Activated CD4-positive, alpha-beta T cell treated with anti-CD3 and anti-CD28 coated beads, Interleukin-2, Interleukin-6, amounts not matched to agents 100 ng/mL and 50 ng/mL, durations not matched to agents 16 hours and 8 hours (primary cell): ENCODE data around the gene MOK.

Experiments used
- DNase-seq: peaks from one replicate; pipeline ENCODE4 v3.0.0-alpha.2; 2020

The MOK gene

DNA sequence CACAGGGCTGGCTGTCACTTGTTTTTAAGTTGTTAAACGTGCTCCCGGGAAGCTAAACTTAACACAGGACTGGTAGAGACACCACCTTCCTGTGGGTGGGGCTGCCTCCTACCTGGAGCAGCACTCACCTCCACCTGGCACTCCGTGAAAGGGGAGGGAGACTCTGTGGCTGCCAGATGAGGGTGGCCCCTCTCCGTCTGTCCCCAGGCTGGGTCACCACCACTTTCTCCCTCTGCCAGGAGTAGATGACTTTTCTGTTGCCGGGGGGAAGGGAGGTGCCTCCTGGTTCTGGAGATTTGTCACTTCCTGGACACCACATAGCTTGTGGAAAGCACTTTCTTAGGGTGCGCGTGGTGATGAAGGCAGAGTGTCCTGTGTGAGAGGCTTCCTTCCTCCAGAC lies 83.9 kb downstream of the MOK start:
- DNase-seq: peak; percentile 47

DNA sequence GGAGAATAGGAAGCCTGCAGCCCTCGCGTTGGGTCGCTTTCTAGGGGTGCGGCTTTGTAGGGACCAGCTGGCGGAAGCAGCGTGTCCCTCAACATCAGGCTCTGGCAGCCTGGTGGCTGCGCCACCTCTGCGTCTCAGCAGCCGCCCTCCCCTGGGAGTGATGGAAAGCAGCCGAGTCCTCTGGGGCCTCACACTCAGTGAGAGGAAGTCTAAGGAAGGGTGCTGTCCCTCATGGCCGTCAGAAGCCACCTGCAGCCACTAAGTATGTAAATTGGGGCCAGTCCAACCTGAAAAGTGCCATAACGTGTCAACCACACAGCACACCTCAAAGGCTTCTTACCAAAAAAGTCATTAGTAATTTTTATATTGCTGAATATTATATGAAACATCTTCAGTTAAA lies 84.9 kb downstream of the MOK start:
- peak; percentile 9 for DNase-seq

DNA sequence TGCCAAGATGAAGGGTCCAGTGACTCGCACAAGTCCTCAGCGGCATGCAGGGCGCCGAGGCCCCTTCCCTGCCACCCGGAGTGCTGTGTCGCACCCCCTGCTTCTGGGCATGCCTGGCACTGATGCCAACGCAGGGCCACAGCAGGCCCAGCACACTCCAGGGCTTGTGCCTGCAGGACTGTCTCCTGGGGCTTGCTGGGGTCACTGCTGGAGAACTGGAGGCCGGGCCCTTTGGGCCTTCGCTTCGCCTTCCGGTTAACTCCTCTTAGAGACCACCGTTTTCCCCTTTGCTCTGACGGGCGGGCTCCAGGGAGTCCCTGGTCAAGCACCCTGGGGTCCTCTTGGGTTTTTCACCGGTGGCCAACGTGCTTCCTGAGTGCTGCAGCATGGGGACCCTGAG lies 85.6 kb downstream of the MOK start:
- no peak for DNase-seq

DNA sequence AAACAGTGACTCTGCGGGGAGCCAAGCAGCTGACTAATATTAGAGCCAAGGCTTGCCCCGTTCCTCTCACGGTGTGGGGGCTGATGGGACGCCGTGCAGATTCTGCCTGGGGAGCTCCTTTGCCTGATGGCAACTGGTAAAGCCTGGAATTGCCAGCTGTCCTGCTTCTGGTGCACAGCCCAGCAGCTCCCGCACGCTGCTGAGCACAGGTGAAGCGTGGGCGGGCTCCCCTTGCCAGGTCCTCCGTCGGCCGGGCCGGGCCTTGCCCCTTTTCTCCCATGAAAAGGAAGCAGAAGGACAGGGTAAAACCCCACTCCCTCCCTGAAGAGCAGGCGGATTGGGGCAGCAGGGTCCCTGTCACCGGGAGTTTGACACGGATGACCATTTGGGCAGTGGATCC lies 86.3 kb downstream of the MOK start:
- no peak for DNase-seq

DNA sequence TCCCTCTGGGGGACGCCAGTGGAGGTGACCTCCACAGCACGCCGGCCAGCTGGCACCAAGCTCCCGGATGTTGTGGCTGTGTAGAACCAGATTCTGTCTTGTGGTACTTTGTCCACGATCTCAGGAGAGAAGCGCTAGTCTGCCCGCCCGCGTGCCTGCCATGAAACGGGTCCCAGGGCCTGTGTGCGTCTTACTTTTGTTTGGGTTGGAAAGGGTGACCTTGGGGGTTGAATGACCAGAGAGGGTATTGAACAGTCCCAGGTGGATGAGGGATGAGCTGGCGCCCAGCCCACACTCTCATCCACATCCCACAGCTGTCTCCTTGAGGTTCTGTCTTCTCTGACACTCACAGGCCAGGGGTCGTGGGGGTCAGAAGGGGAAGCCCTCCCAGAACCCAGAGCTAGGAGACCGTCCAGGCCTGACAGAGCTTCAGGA lies 87.0 kb downstream of the MOK start:
- DNase-seq: no peak

GRCh38 chr14:102217399-102217798 lies 87.6 kb downstream of the MOK start:
- no peak for DNase-seq

DNA sequence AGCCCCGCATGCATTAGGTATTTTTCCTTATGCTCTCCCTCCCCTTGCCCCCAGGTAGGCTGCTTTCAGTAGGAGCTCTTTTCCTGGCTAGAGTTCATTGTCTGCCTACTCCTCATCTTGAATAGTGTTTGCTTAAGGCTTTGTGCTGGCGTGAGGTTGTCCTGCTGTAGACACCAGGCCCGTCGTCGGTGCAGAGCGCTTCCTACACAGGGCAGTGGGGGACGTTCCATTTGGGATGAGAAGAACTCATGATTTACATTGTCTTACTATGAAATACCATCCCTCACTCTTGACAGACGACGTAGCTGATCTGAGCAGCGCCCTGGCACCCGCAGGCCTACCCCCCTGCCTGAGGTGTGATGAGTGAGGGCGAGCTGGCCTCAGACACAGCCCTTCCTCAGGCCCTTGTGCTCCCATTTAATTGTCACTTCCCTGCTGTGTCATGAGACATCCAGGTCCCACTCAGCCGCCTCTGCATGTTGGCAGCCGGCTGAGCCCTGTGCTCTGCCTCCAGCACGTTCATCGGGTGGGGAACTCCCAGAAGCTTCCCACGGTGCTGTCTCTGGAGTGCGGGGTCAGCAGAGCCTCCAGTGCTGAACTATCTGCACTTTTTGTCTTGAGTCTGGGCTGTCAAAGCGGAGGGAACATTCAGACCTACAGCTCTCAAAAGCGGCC lies 89.3 kb downstream of the MOK start:
- no peak for DNase-seq

- no peak for DNase-seq
Measured at GRCh38 chr14:102215071-102215470, 89.9 kb downstream of the MOK start.

DNA sequence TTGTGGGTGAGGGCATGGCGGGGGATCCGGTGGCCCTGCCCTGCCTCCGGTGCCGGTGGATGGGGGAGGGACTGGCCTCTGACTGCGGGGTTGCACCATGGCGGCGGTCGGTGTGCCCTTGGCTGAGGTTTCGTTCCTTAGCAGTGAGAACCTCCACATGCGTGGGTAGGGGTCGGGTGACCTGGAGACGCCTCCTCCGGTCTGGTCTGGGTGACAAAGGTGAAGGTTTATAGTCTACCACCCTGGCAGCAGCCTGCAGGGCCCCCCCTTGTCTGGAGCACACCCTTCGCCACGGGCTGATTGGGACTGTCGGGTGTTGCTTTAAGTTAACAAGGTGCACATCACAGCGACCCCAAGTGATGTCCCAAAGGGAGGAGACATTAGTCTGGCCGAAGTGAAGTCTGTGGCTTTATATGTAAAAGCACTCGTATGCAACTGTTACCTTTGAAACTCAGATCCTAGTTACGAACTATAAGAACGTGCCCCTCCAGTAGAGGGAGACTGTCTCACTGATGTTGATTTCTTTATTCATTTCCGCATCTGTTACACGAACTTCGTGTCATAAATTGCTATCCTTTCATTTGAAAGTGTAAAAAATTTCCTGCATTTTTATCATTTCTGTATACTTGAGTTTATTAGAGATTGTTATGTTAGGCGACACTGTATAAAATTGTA lies 90.8 kb downstream of the MOK start:
- no peak for DNase-seq

- no peak for DNase-seq
Measured at GRCh38 chr14:102213470-102213869, 91.5 kb downstream of the MOK start.

DNA sequence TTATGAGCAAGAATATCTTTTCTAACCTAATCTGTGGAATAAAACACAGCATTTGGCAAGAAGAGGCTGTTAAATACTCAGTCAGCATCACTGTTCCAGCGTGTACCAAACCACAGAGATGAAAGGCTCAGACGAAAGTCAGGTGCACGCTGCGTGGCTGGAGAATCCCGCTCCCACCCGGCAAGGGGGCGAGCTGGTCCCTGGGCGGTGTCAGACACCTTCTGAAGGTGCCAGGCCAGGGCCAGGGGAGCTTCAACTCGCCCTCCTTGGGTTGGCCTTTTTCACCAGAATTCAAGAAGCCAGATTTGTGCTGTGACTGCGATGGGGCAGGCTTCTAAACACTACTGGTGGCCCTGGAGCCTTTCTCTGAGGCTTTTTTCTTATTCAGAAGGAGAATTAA lies 92.1 kb downstream of the MOK start:
- DNase-seq: no peak

DNA sequence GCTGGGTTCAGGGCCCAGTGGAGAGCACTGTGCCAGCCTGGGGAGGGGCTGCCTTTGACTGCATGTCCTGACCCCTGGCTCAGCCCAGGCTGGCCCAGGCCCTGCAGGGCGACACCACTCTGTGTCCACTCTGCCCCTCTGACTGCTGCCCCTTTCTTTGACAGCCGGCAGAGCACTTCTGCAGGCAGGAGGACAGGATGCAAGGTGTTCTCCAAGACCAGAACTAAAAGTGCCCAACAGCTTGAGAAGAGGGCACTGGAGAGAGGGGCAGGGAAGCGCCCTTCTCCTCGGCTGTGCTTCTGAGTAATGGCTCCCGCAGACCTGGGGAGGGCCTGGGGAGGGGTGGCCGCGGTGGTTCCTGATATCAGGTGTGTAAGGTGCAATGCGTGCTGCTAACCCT lies 92.6 kb downstream of the MOK start:
- DNase-seq: no peak

- no peak for DNase-seq
Measured at GRCh38 chr14:102211240-102211639, 93.7 kb downstream of the MOK start.

DNA sequence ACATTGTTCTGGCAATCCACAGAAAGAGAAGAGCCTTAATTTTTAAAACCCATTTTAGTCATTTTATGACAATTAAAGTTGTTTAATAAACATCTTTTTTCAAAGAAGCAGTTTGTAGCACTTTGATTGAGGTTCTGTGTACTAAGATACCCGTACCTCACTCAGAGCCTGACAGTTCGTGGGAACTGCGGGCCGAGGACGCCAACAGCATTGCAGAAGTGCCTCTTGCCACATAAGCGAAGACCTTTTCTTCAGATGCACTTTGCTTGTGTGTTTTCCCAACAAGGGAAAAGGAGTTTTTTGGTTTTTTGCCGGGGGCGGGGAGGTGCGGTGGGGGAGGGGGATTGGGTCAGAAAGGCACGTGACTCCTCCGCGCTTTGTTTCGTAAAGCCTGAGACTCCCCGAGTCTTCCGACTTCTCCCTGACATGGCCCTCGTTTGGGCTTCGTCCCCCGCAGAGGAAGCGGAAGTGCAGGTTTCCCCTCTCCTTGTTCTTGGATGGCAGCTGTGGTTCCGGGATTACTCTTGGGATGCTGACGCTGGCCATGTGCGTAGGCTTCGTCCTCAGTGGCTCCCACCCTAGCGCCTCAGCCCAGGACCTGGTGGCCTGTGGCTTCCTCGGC lies 94.4 kb downstream of the MOK start:
- no peak for DNase-seq

DNA sequence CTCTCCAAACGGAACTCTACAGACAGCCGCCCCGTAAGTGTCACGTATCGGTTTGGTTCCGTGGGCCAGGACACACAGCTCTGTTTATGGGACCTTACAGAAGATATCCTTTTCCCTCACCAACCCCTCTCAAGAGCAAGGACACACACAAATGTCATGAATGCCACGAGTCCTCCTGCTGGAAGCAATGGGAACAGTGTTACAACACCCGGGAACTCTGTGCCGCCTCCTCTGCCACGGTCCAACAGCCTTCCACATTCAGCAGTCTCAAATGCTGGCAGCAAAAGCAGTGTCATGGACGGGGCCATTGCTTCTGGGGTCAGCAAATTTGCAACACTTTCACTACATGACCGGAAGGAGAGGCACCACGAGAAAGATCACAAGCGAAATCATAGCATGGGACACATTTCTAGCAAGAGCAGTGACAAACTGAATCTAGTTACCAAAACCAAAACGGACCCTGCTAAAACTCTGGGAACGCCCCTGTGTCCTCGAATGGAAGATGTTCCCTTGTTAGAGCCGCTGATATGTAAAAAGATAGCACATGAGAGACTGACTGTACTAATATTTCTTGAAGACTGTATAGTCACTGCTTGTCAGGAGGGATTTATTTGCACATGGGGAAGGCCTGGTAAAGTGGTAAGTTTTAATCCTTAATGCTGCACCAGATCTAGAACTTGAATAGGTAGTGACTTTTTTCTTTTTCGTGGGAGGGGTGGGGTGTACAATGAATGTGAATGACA lies 95.6 kb downstream of the MOK start:
- DNase-seq: no peak

DNA sequence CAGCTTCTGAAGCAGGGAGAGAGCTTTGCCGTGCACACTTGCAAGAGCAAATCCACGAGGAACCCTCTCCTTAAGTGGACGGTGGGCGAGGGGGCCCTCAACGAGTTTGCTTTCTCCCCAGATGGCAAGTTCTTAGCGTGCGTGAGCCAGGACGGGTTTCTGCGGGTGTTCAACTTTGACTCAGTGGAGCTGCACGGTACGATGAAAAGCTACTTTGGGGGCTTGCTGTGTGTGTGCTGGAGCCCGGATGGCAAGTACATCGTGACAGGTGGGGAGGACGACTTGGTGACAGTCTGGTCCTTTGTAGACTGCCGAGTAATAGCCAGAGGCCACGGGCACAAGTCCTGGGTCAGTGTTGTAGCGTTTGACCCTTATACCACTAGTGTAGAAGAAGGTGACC lies 96.2 kb downstream of the MOK start:
- no peak for DNase-seq

DNA sequence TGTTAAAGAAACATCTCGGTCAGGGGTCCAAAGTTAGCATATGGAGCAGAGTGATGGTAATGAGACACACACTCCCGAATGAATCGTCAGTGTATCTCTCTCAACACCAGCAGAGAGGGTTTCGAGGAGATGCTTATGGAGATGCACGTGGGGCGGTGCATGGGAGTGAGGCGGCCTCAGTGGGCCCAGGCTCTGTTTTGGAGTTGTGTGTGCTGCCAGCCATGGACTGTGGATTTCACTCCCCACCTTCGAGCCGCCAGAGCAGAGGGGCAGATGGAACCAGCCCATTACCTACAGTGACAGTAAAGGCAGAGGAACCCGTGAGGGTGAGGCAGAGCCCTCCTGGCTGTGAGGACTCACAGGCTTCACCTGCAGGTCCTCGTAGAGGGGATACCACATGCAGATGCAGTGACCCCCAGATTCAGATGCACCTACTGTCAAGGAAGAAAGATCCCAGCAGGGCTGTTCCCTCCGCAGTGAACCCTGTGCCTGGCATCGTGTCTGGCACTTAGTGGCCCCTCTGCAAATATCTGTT lies 97.1 kb downstream of the MOK start:
- no peak for DNase-seq

- no peak for DNase-seq
Measured at GRCh38 chr14:102206918-102207317, 98.0 kb downstream of the MOK start.

DNA sequence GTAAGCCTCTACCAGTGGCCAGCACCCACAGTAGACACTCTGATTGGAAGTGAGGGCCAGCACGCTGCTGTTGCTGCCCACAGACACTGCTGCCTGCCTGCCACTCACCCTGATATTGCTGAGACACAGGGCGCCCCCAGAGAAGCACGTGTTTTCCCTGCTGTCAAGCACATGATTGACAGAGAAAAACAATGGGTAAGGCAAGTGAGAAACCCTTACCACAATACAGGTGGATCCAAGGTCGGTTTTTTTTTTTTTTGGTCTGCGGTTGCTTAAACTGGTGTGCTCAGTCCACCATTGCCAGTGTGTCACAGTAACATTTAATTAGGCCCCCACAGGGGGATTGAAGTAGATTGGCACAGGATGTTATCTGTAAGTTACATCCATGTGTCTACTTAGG lies 99.4 kb downstream of the MOK start:
- no peak for DNase-seq

- DNase-seq: no peak
Measured at GRCh38 chr14:102203382-102203781, 101.6 kb downstream of the MOK start.

- DNase-seq: no peak
Measured at GRCh38 chr14:102202944-102203343, 102.0 kb downstream of the MOK start.

GRCh38 chr14:102201776-102202175 lies 103.2 kb downstream of the MOK start:
- no peak for DNase-seq

- peak; percentile 52 for DNase-seq
Measured at GRCh38 chr14:102201353-102201738, 103.6 kb downstream of the MOK start.
